ENCODE results near the gene TRIM2.

The TRIM2 gene

DNA sequence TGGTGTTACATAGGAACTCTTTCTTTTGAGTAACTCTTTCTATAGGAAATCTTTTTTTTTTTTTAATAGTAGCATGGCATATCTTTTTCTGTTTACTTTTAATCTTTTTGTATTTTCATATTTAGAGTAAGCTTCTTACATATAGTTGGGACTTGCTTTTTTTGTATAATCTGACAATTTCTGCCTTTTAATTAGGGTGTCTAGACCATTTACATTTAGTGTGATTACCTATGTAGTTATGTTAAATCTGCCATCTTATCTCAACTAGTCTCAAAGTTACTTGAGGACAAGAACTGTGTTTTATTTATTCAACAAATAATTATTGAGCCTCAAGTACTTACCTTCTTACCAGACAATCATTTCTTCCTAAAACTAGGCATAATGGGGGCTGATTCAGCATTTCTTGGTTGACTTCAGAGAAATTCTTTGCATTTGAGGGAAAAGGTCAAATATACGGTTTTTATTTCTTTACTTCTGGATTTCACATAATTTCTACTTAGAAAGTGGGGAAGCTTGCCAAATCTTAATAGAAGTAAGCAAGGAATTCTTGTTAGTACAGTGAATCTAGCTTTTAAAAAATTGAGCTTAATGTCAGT is 168.8 kb downstream of the TRIM2 start:
- no peak for DNase-seq (ENCODE audit: low read depth)

DNA sequence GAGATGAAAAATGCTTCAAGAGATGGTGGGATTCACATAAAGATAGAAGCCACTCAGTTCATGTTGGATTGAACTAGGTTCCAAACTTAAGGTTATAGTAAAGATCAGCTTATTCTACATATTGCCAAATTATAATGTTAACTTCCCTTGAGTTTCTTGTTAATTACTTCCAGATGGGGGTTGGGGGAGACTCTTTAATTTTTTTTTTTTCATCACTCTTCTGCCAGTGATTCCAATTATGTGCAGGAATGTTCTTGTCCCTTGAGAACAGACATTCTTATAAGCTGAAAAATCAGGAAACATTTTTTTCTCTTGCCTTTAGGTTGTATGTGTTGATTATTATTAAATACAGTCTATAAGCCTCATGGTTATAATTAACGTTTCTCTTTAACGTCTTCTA is 170.2 kb downstream of the TRIM2 start:
- no peak for DNase-seq (ENCODE audit: low read depth)

DNA sequence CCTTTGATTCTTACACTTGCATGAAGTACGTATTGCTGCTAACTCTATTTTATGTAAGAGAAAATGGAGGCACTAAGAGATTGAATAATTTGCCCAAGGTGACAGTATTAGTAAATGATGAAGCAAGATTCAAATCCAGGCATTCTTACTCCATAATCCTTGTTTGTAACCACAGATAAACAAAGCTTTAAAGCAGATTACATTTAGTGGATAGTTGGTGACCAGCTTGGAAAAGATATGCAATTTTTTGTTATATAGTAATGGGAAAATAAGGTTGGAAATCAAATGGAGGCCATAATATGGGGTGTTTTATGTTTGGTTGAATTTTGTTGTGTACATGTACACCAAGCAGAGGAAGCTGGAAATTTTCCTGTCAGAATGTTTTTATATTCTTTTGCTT is 171.1 kb downstream of the TRIM2 start:
- no peak for DNase-seq (ENCODE audit: low read depth)

DNA sequence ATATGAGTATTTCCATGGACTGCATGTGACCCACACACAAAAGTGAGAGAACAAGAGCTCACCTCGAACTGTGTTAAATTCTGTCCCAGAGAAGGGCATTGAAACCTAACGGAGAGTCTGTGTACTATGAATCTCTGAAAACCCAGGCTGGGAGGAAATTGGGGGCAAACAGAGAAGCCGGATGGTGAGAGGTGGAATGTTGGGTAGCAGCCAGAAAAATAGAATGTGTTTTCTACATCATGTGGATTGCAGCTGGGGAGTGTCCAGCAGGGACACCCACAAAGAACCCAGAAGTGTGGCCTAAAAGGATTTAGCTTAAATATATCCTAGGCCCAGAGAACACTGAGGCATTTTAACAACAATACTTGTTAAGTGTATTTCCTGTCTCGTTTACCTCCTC is 178.9 kb downstream of the TRIM2 start:
- DNase-seq (ENCODE audit: low read depth), result no peak

DNA sequence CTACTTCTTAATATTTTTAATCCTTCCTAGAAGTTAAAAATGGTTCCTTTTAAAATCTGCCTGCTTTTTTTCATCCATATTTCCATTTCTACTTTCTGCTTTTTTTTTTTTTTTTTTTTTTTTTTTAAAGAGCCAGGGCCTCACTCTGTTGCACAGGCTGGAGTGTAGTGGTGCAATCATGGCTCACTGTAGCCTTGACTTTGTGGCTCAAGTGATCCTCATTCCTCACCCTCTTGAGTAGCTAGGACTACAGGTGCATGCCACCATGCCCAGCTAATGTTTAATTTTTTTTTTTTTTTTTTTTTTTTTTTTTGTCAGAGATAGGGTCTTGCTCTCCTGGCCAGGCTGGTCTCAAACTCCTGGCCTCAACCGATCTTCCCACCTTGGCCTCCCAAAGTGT is 179.9 kb downstream of the TRIM2 start:
- no peak for DNase-seq (ENCODE audit: low read depth)

DNA sequence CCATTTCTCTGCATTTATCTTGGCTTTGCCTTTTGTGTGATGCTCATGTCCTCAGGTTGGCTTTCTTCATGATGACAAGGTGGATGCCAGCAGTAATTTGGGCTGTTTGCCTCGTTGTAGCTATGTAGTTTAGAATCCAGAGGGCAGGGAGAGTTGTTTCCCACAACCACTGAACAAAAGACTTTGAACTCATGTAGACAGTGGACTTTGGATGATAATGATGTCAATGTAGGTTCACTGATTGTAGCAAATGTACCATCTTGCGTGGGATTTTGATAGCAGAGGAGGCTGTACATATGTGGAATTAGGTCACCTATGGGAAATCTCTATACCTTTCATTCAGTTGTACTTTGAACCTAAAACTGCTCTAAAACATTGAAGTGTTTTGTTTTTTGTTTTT is 181.5 kb downstream of the TRIM2 start:
- DNase-seq (ENCODE audit: low read depth), result no peak

DNA sequence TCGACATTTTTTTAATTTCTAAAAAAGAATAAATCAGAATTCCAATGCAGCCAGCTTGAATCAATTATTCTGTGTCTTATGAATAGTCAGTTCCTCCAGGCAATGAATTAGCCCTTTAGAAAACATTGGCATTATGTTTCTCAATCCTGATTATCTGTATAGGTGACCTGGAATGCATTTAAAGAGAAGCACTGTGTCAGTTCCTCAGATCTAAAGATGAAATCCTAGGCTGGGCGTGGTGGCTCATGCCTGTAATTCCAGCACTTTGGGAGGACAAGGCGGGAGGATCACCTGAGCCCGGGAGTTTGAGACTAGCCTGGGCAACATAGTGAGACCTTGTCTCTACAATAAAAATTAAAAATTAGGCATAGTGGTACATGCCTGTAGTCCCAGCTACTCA is 183.7 kb downstream of the TRIM2 start:
- no peak for DNase-seq (ENCODE audit: low read depth)
